ENCODE results near the gene SLC16A14. TPM values are rescaled to one million over a fixed set of nuclear protein-coding genes. Genes with fewer than 3 reads are reported as not detected.

The SLC16A14 gene
- total RNA-seq, 1 experiment from 2014 or later: 12.4 TPM

DNA sequence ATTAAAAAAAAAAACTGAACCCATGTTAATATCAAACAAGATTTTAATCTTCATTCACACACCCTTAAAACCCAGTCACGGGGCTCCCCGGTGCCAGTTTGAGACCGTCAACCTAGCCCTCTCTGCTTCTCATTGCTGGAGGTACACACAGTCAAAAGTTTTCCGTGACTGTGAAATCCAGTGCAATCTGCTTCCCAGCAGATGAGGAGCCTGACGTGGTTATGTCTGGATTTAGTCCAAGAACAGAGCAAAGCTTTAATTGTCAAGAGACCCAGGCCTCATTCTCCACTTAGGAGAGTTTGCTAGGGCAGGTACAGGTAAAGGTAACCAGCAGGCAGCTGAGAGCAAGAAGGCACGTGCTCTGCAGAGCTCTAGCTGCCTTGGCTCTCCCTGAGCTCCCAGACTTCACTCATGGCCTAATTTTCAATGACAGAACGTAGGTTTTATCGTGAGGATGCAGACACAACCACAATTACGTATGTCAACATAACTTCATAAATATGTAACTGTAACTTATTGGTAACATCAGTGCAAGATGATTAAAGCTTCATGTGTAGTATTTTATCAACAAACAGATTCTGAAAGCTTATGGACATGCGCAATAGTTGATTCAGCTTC lies 56.3 kb downstream of the SLC16A14 start:
- Histone ChIP-seq H3F3A (ENCODE audit: low read length, unreplicated experiment) (no peaks in the 10 kb centered on the region), H3K27ac (ENCODE audit: low read length) (no peak overlapping the region), H3K9ac (ENCODE audit: low read length) (no peak overlapping the region), H2AFZ (ENCODE audit: low read length) (no peak overlapping the region), H3K4me3 (ENCODE audit: low read length) (no peak overlapping the region), H4K20me1 (ENCODE audit: low read length) (no peaks in the 10 kb centered on the region), H3K27me3 (ENCODE audit: low read length) (no peaks in the 10 kb centered on the region), H3K4me1 (ENCODE audit: insufficient read depth, low read length) (peaks cover 4% of the 10 kb centered on the region; the same call in 1 of the 2 replicates), H3K4me2 (ENCODE audit: low read length) (no peak overlapping the region), H3K9me3 (ENCODE audit: low read length) (no peaks in the 10 kb centered on the region), H3K36me3 (ENCODE audit: low read depth, low read length) (no peaks in the 10 kb centered on the region), H3K79me2 (ENCODE audit: low read length) (no peaks in the 10 kb centered on the region), H3K9me2 (replicated peaks; ENCODE audit: low read length) (no peaks in the 10 kb centered on the region)
- intact Hi-C loops (cut with micrococcal nuclease): no loop called here
- ChIA-PET CTCF (interaction anchor here (0.6 kb wide), 2 partner anchors 39 to 148 kb away, joined by 3 to 6 read pairs; no protein-coding TSS in a partner anchor), POLR2A (ENCODE audit: unreplicated experiment) (no interaction called here)
- DNase-seq (no peak), ATAC-seq (no peak)
- TF ChIP-seq EZH2phosphoT487 (IDR thresholded peaks at IDR 0.05; ENCODE audit: borderline replicate concordance, low read length) (no peak), EZH2 (IDR thresholded peaks at IDR 0.05; ENCODE audit: low read length, unreplicated experiment) (no peak)
- TF ChIP-seq, protein P1, sequence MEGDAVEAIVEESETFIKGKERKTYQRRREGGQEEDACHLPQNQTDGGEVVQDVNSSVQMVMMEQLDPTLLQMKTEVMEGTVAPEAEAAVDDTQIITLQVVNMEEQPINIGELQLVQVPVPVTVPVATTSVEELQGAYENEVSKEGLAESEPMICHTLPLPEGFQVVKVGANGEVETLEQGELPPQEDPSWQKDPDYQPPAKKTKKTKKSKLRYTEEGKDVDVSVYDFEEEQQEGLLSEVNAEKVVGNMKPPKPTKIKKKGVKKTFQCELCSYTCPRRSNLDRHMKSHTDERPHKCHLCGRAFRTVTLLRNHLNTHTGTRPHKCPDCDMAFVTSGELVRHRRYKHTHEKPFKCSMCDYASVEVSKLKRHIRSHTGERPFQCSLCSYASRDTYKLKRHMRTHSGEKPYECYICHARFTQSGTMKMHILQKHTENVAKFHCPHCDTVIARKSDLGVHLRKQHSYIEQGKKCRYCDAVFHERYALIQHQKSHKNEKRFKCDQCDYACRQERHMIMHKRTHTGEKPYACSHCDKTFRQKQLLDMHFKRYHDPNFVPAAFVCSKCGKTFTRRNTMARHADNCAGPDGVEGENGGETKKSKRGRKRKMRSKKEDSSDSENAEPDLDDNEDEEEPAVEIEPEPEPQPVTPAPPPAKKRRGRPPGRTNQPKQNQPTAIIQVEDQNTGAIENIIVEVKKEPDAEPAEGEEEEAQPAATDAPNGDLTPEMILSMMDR (conservative IDR thresholded peaks at IDR 0.05; ENCODE audit: low read depth, low read length): no peak
- BruUV-seq (replicated peaks): no TSS peak

DNA sequence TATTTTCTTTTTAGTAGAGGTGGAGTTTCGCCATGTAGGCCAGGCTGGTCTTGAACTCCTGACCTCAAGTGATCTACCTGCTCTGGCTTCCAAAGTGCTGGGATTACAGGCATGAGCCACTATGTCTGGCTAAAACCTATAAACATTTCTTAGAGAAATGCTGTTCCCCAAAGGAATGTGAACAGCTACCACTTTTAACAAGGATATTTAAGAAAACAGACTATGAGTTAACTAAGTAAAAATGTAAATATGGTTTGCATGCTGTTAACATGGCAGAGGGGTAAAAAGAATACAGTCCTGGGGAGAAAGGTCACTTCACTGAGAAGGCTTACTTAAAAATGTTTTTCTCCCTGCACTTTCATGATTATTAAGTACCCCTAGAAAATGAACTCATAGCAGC lies 57.1 kb downstream of the SLC16A14 start:
- no peak overlapping the region for H2AFZ ChIP-seq (ENCODE audit: low read length)
- H3K27me3 ChIP-seq (ENCODE audit: low read length): no peaks in the 10 kb centered on the region
- ChIA-PET CTCF (interaction anchor here (0.6 kb wide), 1 partner anchor 148 kb away, joined by 3 read pairs; no protein-coding TSS in a partner anchor), POLR2A (ENCODE audit: unreplicated experiment) (no interaction called here)
- no TSS peak for BruUV-seq (replicated peaks)
- no peaks in the 10 kb centered on the region for H3K79me2 ChIP-seq (ENCODE audit: low read length)
- no peaks in the 10 kb centered on the region for H3K36me3 ChIP-seq (ENCODE audit: low read depth, low read length)
- H3K4me3 ChIP-seq (ENCODE audit: low read length): no peak overlapping the region
- H3F3A ChIP-seq (ENCODE audit: low read length, unreplicated experiment): no peaks in the 10 kb centered on the region
- H3K27ac ChIP-seq (ENCODE audit: low read length): no peak overlapping the region
- TF ChIP-seq EZH2 (IDR thresholded peaks at IDR 0.05; ENCODE audit: low read length, unreplicated experiment) (no peak), EZH2phosphoT487 (IDR thresholded peaks at IDR 0.05; ENCODE audit: borderline replicate concordance, low read length) (no peak)
- TF ChIP-seq, protein P1 (conservative IDR thresholded peaks at IDR 0.05; ENCODE audit: low read depth, low read length): no peak
- no peaks in the 10 kb centered on the region for H3K9me3 ChIP-seq (ENCODE audit: low read length)
- no peaks in the 10 kb centered on the region for H3K9me2 ChIP-seq (replicated peaks; ENCODE audit: low read length)
- intact Hi-C loops (cut with micrococcal nuclease): no loop called here
- DNase-seq (peak; percentile 15), ATAC-seq (peak; percentile 46; the same call in 1 of the 2 replicates)
- no peaks in the 10 kb centered on the region for H4K20me1 ChIP-seq (ENCODE audit: low read length)
- no peak overlapping the region for H3K9ac ChIP-seq (ENCODE audit: low read length)
- H3K4me1 ChIP-seq (ENCODE audit: insufficient read depth, low read length): peaks cover 4% of the 10 kb centered on the region; the same call in 1 of the 2 replicates
- no peak overlapping the region for H3K4me2 ChIP-seq (ENCODE audit: low read length)

DNA sequence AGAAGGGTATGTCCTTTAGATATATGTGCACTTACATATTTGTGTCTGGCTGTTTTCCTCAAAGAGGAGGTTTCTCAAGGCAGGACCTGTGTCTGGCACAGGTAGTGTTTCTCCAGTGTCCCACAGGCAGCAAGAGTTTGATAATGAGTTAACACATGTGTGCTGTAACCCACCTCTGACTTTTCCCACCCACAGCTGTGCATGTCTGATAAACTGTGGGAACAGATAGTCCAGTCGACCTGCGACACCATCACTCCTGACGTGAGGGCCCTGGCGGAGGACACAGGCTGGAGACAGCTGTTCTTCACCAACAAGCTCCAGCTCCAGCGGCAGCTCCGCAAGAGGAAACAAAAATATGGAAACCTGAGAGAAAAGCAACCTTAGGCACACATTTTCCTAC lies 58.2 kb downstream of the SLC16A14 start:
- no peaks in the 10 kb centered on the region for H3F3A ChIP-seq (ENCODE audit: low read length, unreplicated experiment)

More for the DNA sequence above, 58.2 kb downstream of the SLC16A14 start:
- ATAC-seq (no peak), DNase-seq (no peak)
- no peaks in the 10 kb centered on the region for H3K79me2 ChIP-seq (ENCODE audit: low read length)
- no peak overlapping the region for H2AFZ ChIP-seq (ENCODE audit: low read length)
- H3K27me3 ChIP-seq (ENCODE audit: low read length): no peaks in the 10 kb centered on the region
- ChIA-PET CTCF (no interaction called here), POLR2A (ENCODE audit: unreplicated experiment) (no interaction called here)
- peaks cover 4% of the 10 kb centered on the region; the same call in 1 of the 2 replicates for H3K4me1 ChIP-seq (ENCODE audit: insufficient read depth, low read length)
- BruUV-seq (replicated peaks): no TSS peak
- no peaks in the 10 kb centered on the region for H4K20me1 ChIP-seq (ENCODE audit: low read length)
- H3K4me2 ChIP-seq (ENCODE audit: low read length): no peak overlapping the region
- TF ChIP-seq EZH2 (IDR thresholded peaks at IDR 0.05; ENCODE audit: low read length, unreplicated experiment): no peak
- no peak for TF ChIP-seq EZH2phosphoT487 (IDR thresholded peaks at IDR 0.05; ENCODE audit: borderline replicate concordance, low read length)
- TF ChIP-seq, protein P1 (conservative IDR thresholded peaks at IDR 0.05; ENCODE audit: low read depth, low read length): no peak
- H3K9me3 ChIP-seq (ENCODE audit: low read length): no peaks in the 10 kb centered on the region
- no peak overlapping the region for H3K4me3 ChIP-seq (ENCODE audit: low read length)
- no peaks in the 10 kb centered on the region for H3K9me2 ChIP-seq (replicated peaks; ENCODE audit: low read length)
- no peak overlapping the region for H3K27ac ChIP-seq (ENCODE audit: low read length)
- no peaks in the 10 kb centered on the region for H3K36me3 ChIP-seq (ENCODE audit: low read depth, low read length)
- H3K9ac ChIP-seq (ENCODE audit: low read length): no peak overlapping the region
- intact Hi-C loops (cut with micrococcal nuclease): no loop called here
